Measurements from ENCODE around the gene FREM3.
"Not testable (repeated sequence)": the region's sequence is repeated elsewhere in the genome, so short reads cannot be mapped to it uniquely, and the experiment has no call there.

FREM3 gene

DNA sequence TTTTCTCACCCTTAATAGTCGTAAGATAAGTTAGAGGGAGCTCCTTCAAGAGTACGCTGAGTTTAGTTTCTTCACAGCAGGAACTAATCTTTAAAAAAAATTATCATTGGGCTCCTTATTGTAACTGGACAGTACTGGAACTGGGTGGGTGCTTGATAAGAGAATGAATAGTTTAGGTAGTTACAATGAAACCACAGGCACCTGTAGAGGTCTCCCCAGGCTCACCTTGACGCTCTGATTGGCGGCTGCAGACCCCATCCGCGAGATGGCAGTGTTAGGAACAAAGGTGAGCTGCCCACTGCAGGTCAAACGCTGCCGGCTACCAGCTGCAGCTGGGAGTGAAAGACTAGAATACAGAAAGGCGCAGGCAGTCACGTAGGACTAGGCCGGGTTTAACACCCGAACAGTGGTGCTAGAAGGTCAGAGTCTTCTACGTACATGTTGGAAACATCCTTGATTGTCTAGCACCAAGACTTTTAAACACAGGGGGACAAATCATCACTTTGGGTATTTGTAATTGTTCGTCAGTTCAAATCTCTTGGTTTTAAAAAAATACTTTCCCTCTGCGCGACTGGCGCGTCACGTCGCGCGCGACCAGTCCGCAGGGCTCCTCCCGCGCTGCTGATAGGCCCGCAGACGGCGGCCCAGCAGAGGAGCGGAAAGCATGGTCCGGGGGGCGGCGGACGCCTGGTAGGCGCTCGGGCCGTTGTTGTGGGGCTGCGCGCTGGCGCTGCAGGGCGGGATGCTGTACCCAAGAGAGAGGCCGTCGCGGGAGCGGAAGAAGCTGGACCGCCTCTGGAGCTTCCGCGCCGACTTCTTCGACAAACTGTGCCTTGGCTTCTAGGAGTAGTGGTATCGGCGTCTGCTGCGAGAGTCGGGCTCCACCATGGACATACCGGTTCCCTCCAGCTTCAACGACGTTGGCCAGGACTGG lies 141.4 kb downstream of the FREM3 start:
- DNase-seq (ENCODE audit: insufficient read length) (peak; percentile 39), FAIRE-seq (peak; percentile 96)
- TF ChIP-seq TAF1 (IDR thresholded peaks at IDR 0.05; ENCODE audit: borderline replicate concordance, low read depth, low read length) (peak; percentile 14; the same call in 1 of the 2 replicates), POLR2A (IDR thresholded peaks at IDR 0.05; ENCODE audit: low read depth, low read length) (peak; percentile 68), POLR2AphosphoS5 (IDR thresholded peaks at IDR 0.05; ENCODE audit: low read depth, low read length) (no peak)

DNA sequence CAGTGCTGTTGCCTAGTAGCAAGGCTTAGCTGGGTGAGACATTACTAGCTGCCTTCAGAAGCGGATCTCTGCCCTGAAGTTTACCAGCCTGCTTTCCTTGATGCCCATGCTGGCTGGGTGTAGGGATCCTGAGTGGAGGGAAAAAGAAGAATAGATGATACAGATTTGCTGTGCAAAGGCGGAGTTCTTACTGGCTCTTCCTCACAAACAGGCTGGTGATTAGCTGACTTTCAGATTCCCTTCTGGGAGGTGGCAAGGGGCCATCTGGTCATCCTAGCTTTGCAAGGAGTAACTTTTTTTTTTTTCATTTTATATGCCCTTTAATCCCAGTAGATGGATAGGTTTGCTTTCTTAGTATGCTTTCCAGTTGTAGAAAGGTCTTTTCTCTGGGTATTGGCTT lies 142.2 kb downstream of the FREM3 start:
- DNase-seq (ENCODE audit: insufficient read length) (no peak), FAIRE-seq (peak; percentile 44)
- no peak for TF ChIP-seq POLR2AphosphoS5 (IDR thresholded peaks at IDR 0.05; ENCODE audit: low read depth, low read length)
- TF ChIP-seq TAF1 (IDR thresholded peaks at IDR 0.05; ENCODE audit: borderline replicate concordance, low read depth, low read length): no peak
- TF ChIP-seq POLR2A (IDR thresholded peaks at IDR 0.05; ENCODE audit: low read depth, low read length): no peak

DNA sequence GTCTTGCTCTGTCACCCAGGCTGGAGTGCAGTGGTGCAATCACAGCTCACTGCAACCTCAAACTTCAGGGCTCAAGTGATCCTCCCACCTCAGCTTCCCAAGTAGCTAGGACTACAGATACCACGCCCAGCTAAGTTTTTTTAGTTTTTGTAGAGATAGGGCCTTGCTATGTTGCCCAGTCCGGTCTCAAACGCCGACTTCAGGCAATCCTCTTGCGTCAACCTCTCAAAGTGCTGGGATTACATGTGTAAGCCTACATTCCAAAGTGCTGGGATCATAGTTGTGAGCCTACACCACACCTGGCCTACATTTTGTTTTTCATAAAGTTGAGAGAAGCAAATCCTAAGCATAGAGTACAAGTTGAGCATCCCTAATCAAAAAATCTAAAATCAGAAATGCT lies 144.8 kb downstream of the FREM3 start:
- no peak for FAIRE-seq
- DNase-seq (ENCODE audit: insufficient read length): no peak
- TF ChIP-seq POLR2A (IDR thresholded peaks at IDR 0.05; ENCODE audit: low read depth, low read length): no peak
- no peak for TF ChIP-seq TAF1 (IDR thresholded peaks at IDR 0.05; ENCODE audit: borderline replicate concordance, low read depth, low read length)
- TF ChIP-seq POLR2AphosphoS5 (IDR thresholded peaks at IDR 0.05; ENCODE audit: low read depth, low read length): no peak

DNA sequence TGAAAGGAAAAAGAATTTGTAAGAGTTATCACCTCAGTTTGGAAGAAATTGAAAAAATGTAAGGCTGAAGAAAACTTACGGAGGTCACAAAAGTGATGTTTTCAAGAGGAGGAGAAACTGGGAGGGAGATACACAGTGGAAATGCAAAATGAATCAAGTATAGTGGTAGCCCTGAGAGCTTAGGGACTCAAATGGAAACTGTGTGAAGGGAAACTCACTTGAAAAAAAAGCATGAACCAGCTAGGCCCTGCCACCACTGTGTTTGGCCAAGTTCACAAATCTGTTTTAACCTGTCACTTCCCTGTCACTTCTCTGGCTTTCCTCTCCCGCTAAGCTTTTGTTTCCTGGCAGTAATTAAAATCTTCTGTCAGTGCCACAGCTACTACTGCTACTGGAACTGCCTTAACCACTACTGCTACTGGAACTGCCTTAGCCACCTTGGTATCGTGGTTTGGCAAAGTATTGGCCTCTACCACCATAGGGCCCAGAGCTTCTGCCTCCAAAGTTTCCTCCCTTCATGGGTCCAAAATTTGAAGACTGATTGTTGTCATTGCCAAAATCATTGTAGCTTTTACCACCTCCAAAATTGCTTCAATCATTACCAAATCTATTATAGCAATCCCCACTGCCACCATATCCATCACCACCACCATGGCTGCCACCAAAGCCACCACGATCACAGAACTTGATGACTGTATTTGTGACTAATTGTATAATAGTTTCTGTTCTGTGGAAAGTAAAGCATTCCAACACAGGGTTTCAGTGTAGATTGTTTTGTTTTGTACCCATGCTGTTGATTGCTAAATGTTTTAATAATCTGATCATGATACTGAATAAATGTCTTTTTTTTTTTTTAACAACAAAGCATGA lies 145.5 kb downstream of the FREM3 start:
- DNase-seq (ENCODE audit: insufficient read length) (no peak), FAIRE-seq (peak; percentile 76)
- peak; percentile 30 for TF ChIP-seq POLR2AphosphoS5 (IDR thresholded peaks at IDR 0.05; ENCODE audit: low read depth, low read length)
- no peak for TF ChIP-seq POLR2A (IDR thresholded peaks at IDR 0.05; ENCODE audit: low read depth, low read length)

DNA sequence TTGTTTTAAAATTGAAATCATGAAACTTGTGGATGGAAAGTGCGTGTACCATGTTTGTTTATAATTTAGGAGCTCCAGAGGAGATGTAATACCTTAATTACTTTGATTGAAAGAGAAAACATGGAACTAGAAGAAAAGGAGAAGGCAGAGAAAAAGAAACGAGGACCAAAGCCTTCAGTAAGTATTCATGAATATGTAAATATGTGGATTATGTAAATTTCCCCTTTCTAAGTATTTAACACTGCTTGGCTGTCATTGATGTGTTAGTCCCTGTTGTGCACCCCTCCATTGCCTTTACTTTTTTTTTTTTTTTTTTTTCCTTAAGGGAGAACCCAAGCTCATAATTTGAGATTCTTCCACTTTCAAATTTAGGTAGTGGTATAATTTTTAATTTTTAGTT lies 150.5 kb downstream of the FREM3 start:
- FAIRE-seq: no peak
- TF ChIP-seq POLR2AphosphoS5 (IDR thresholded peaks at IDR 0.05; ENCODE audit: low read depth, low read length) (no peak), TAF1 (IDR thresholded peaks at IDR 0.05; ENCODE audit: borderline replicate concordance, low read depth, low read length) (no peak), POLR2A (IDR thresholded peaks at IDR 0.05; ENCODE audit: low read depth, low read length) (no peak)
- DNase-seq (ENCODE audit: insufficient read length): no peak

DNA sequence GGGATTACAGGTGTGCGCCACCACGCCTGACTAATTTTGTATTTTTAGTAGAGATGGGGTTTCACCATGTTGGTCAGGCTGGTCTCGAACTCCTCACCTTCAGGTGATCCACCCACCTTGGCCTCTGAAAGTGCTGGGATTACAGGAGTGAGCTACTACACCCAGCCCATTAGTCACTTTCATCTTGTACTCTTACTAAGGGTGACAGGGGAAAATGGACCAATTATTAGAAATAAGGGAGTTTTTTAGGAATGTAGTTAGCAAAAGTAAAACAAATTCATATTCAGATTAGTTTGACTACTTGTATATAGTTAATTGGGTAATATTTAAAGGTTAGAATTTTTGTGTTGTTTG lies 160.8 kb downstream of the FREM3 start:
- TF ChIP-seq TAF1 (IDR thresholded peaks at IDR 0.05; ENCODE audit: borderline replicate concordance, low read depth, low read length): no peak
- no peak for TF ChIP-seq POLR2A (IDR thresholded peaks at IDR 0.05; ENCODE audit: low read depth, low read length)
- TF ChIP-seq POLR2AphosphoS5 (IDR thresholded peaks at IDR 0.05; ENCODE audit: low read depth, low read length): no peak
- FAIRE-seq: no peak

DNA sequence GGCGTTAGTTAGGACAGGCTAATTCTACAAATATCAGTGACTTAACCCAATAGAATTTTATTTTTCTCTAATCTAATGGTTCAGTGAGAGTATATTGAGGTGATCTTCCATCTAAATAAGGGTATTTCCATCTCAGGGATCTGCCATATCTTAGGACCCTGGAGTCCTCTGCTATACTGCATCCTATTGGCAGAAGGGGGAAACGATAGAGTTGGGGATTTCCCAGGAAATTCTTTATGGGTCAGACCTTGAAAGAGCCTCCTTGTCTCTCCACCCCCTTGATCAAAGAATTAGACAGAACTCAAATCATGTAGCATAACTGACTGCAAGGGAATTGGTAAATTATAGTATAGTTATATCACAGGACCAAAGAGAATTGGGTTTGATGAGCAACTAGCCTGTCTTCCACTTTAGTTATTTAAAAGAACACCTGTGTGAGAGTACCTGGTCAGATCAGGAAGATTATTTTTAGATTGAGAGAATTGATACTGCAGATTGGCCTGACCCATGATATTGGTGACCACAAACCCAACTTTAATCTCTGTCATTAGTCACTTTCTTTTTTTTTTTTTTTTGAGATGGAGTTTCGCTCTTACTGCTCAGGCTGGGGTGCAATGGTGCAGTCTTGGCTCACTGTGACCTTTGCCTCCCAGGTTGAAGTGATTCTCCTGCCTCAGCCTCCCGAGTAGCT lies 161.4 kb downstream of the FREM3 start:
- no peak for FAIRE-seq
- DNase-seq (ENCODE audit: insufficient read length): no peak
- TF ChIP-seq POLR2AphosphoS5 (IDR thresholded peaks at IDR 0.05; ENCODE audit: low read depth, low read length) (no peak), POLR2A (IDR thresholded peaks at IDR 0.05; ENCODE audit: low read depth, low read length) (no peak), TAF1 (IDR thresholded peaks at IDR 0.05; ENCODE audit: borderline replicate concordance, low read depth, low read length) (no peak)

More for the DNA sequence above, 160.8 kb downstream of the FREM3 start:
- DNase-seq (ENCODE audit: insufficient read length): no peak

DNA sequence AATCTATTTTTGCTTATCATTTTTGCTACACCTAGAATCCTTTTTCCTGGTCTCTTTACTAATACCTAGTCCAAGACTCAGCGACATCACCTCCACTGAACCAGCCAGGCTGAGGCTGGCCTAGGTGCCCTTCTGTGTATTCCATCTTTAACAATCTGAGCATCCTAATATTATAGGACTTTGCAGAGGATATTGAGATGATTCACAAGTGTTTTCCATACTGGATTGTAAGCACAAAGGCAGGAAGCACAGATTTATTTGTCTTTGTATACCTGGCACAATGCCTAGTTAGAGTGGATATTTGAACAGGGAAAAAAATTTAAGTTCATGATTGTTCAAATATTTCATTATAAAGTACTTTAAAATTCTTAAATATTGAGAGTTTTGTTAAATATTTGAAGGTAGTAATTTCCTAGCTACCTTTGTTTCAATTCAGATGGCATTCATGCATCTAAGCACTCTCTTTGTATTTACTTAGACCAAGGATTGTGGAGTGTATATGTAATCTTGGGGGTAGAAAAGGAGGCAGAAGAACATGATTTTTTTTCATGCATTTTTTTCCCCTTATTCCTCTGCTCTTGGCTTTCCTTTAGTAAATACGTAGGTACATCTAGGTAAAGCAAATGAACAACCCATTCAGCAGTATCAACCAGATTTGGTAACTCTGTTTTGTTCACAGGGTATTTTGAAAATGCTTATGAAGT lies 168.5 kb downstream of the FREM3 start:
- no peak for FAIRE-seq

DNA sequence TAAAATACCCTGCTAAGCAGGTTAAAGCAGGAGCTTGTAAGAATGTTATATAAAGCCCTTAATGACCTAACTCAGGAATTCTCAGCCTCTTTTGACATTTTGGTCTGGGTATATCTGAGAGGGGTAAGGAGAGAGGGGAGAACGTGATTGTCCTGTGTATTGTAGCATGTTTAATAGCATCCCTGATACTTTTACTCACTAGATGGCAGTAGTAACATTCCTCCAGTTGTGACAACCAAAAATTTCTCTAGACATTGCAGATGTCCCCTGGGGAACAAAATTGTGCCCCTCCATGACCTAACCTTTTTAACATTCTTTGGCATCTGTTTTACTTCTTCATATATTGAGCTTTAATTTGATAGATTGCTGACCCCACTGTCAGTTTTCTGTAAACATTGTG lies 169.1 kb downstream of the FREM3 start:
- TF ChIP-seq TAF1 (IDR thresholded peaks at IDR 0.05; ENCODE audit: borderline replicate concordance, low read depth, low read length): no peak
- TF ChIP-seq POLR2A (IDR thresholded peaks at IDR 0.05; ENCODE audit: low read depth, low read length): no peak
- no peak for TF ChIP-seq POLR2AphosphoS5 (IDR thresholded peaks at IDR 0.05; ENCODE audit: low read depth, low read length)
- FAIRE-seq: peak; percentile 42
- no peak for DNase-seq (ENCODE audit: insufficient read length)

More for the DNA sequence above, 168.5 kb downstream of the FREM3 start:
- DNase-seq (ENCODE audit: insufficient read length): no peak
- TF ChIP-seq POLR2A (IDR thresholded peaks at IDR 0.05; ENCODE audit: low read depth, low read length): no peak
- TF ChIP-seq POLR2AphosphoS5 (IDR thresholded peaks at IDR 0.05; ENCODE audit: low read depth, low read length): no peak
- TF ChIP-seq TAF1 (IDR thresholded peaks at IDR 0.05; ENCODE audit: borderline replicate concordance, low read depth, low read length): no peak

DNA sequence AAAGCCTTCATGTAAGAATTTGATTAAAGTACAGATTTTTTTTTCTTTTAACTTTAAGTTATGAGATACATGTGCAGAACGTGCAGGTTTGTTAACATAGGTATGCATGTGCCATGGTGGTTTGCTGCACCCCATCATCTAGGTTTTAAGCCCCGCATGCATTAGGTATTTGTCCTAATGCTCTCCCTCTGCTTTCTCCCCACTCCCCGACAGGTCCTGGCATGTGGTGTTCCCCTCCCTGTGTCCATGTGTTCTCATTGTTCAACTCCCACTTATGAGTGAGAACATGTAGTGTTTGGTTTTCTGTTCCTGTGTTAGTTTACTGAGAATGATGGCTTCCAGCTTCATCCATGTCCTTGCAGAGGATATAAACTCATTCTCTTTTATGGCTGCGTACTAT lies 172.4 kb downstream of the FREM3 start:
- not testable (repeated sequence) for DNase-seq (ENCODE audit: insufficient read length); FAIRE-seq

All from GM12892 (cell line).